H9 (cell line): ENCODE results near the gene UNC13C. TPM values are rescaled to one million over a fixed set of nuclear protein-coding genes. Genes with fewer than 3 reads are reported as not detected.

ENCODE experiments used
- DNase-seq: peaks from one replicate; pipeline ENCODE4 v3.0.0-alpha.2; 2017
- H2AFZ ChIP-seq: one replicate; pipeline ENCODE4 v1.6.1; 2013; ENCODE audit warnings: mild to moderate bottlenecking, low read length, control low read depth, moderate library complexity
- H2AK5ac ChIP-seq: 2 replicates; pipeline ENCODE4 v1.6.1; 2013; ENCODE audit warnings: low read length, control low read depth, mixed read lengths; ENCODE audit not compliant: insufficient read length
- H2BK120ac ChIP-seq: one replicate; pipeline ENCODE4 v1.6.1; 2013; ENCODE audit warnings: low read depth, mild to moderate bottlenecking, low read length, control low read depth, inconsistent platforms; ENCODE audit not compliant: poor library complexity, severe bottlenecking
- H2BK12ac ChIP-seq: 2 replicates; pipeline ENCODE4 v1.6.1; 2013; ENCODE audit warnings: low read length, control low read depth, mixed read lengths, low read depth; ENCODE audit not compliant: insufficient read length
- H2BK15ac ChIP-seq: 2 replicates; pipeline ENCODE4 v1.6.1; 2013; ENCODE audit warnings: low read depth, low read length, control low read depth
- H2BK20ac ChIP-seq: one replicate; pipeline ENCODE4 v1.6.1; 2013; ENCODE audit warnings: low read depth, mild to moderate bottlenecking, low read length, control low read depth, inconsistent platforms; ENCODE audit not compliant: poor library complexity, severe bottlenecking
- H2BK5ac ChIP-seq: 2 replicates; pipeline ENCODE4 v1.6.1; 2013; ENCODE audit warnings: low read length, control low read depth, mixed read lengths; ENCODE audit not compliant: insufficient read length
- H3K14ac ChIP-seq: 2 replicates; pipeline ENCODE4 v1.6.1; 2013; ENCODE audit warnings: low read length, control low read depth; ENCODE audit not compliant: insufficient read depth
- H3K18ac ChIP-seq: 2 replicates; pipeline ENCODE4 v1.6.1; 2013; ENCODE audit warnings: low read depth, mild to moderate bottlenecking, mixed read lengths, low read length, control low read depth; ENCODE audit not compliant: insufficient read length
- H3K23ac ChIP-seq: 2 replicates; pipeline ENCODE4 v1.6.1; 2013; ENCODE audit warnings: low read length, control low read depth, mixed read lengths, low read depth; ENCODE audit not compliant: insufficient read length
- H3K23me2 ChIP-seq: 2 replicates; pipeline ENCODE4 v1.6.1; 2013; ENCODE audit warnings: low read depth, mild to moderate bottlenecking, mixed read lengths, low read length, control low read depth; ENCODE audit not compliant: insufficient read length, poor library complexity, severe bottlenecking
- H3K27ac ChIP-seq: 2 replicates; pipeline ENCODE4 v1.5.1; 2013; ENCODE audit warnings: low read length, control low read depth, mixed read lengths, low read depth; ENCODE audit not compliant: insufficient read length
- H3K27me3 ChIP-seq: 2 replicates; pipeline ENCODE4 v1.6.1; 2013; ENCODE audit warnings: low read length, control low read depth, inconsistent platforms; ENCODE audit not compliant: insufficient read depth
- H3K4ac ChIP-seq: 2 replicates; pipeline ENCODE4 v1.6.1; 2013; ENCODE audit warnings: low read depth, mild to moderate bottlenecking, control low read depth, inconsistent platforms, low read length, moderate library complexity
- H3K4me1 ChIP-seq: 2 replicates; pipeline ENCODE4 v1.6.1; 2013; ENCODE audit warnings: low read length, control low read depth, inconsistent platforms; ENCODE audit not compliant: insufficient read depth
- H3K4me2 ChIP-seq: 2 replicates; pipeline ENCODE4 v1.6.1; 2013; ENCODE audit warnings: low read length, control low read depth, mixed read lengths; ENCODE audit not compliant: insufficient read length, insufficient read depth
- H3K56ac ChIP-seq: 2 replicates; pipeline ENCODE4 v1.6.1; 2013; ENCODE audit warnings: low read depth, mild to moderate bottlenecking, mixed read lengths, low read length, control low read depth; ENCODE audit not compliant: insufficient read length
- H3K79me1 ChIP-seq: 2 replicates; pipeline ENCODE4 v1.6.1; 2013; ENCODE audit warnings: low read depth, mild to moderate bottlenecking, moderate library complexity, low read length, control low read depth, inconsistent platforms; ENCODE audit not compliant: insufficient read depth, poor library complexity, severe bottlenecking
- H3K79me2 ChIP-seq: 2 replicates; pipeline ENCODE4 v1.6.1; 2013; ENCODE audit warnings: low read length, control low read depth, inconsistent platforms; ENCODE audit not compliant: insufficient read depth
- H3K9ac ChIP-seq: 2 replicates; pipeline ENCODE4 v1.6.1; 2013; ENCODE audit warnings: low read length, control low read depth, mixed read lengths; ENCODE audit not compliant: insufficient read length; ENCODE audit errors: extremely low read depth
- H3K9me3 ChIP-seq: one replicate; pipeline ENCODE4 v1.6.1; 2013; ENCODE audit warnings: low read depth, low read length, inconsistent platforms; ENCODE audit not compliant: control insufficient read depth
- H3T11ph ChIP-seq: one replicate; pipeline ENCODE4 v1.6.1; 2013; ENCODE audit warnings: mild to moderate bottlenecking, low read length, control low read depth, inconsistent platforms
- H4K20me1 ChIP-seq: one replicate; pipeline ENCODE4 v1.6.1; 2013; ENCODE audit not compliant: control insufficient read depth, insufficient read length, insufficient read depth
- H4K5ac ChIP-seq: 2 replicates; pipeline ENCODE4 v1.6.1; 2013; ENCODE audit warnings: low read depth, mild to moderate bottlenecking, mixed read lengths, low read length, control low read depth; ENCODE audit not compliant: insufficient read length
- H4K8ac ChIP-seq: replicated peaks from 2 replicates; pipeline ENCODE4 v1.6.1; 2013; ENCODE audit warnings: low read length, control low read depth, mixed read lengths, low read depth; ENCODE audit not compliant: insufficient read length
- H4K91ac ChIP-seq: 2 replicates; pipeline ENCODE4 v1.6.1; 2013; ENCODE audit warnings: low read depth, mild to moderate bottlenecking, moderate library complexity, mixed read lengths, low read length, control low read depth; ENCODE audit not compliant: insufficient read length
- H3K27ac Mint-ChIP-seq, 3 experiments: 2 replicates in 2 of 3; 3 replicates in 1 of 3; pipeline ENCODE4 v1.8.0; 2020 to 2021; ENCODE audit warnings: mixed read lengths in 3 of 3, mild to moderate bottlenecking in 1 of 3, moderate library complexity in 1 of 3
- H3K27me3 Mint-ChIP-seq: 2 replicates; pipeline ENCODE4 v1.8.0; 2021; ENCODE audit warnings: low read depth, mild to moderate bottlenecking, moderate library complexity, mixed read lengths
- H3K36me3 Mint-ChIP-seq, 3 experiments: 2 replicates in 2 of 3; 3 replicates in 1 of 3; pipeline ENCODE4 v1.8.0; 2020 to 2021; ENCODE audit warnings: low read depth in 3 of 3, mixed read lengths in 3 of 3; ENCODE audit not compliant: insufficient read depth in 1 of 3
- H3K4me1 Mint-ChIP-seq, 2 experiments: 2 replicates each; pipeline ENCODE4 v1.8.0; 2020; ENCODE audit warnings: mixed read lengths in 2 of 2
- H3K4me3 Mint-ChIP-seq, 2 experiments: 2 replicates in 1 of 2; 3 replicates in 1 of 2; pipeline ENCODE4 v1.8.0; 2020 to 2021; ENCODE audit warnings: mild to moderate bottlenecking in 2 of 2, mixed read lengths in 2 of 2, moderate library complexity in 1 of 2
- H3K9me3 Mint-ChIP-seq, 2 experiments: 2 replicates in 1 of 2; 3 replicates in 1 of 2; pipeline ENCODE4 v1.8.0; 2020; ENCODE audit warnings: mild to moderate bottlenecking in 2 of 2, mixed read lengths in 2 of 2, moderate library complexity in 1 of 2
- WGBS: extraction: QIAGEN DNeasy Blood & Tissue Kit; methylation state at CpG from one replicate; pipeline ENCODE4 v1.1.7; 2013; ENCODE audit warnings: missing lambda C conversion rate, low lambda C conversion rate, mixed read lengths; ENCODE audit not compliant: insufficient read length; ENCODE audit errors: extremely low coverage; 5-methylcytosine and 5-hydroxymethylcytosine counted together
- total RNA-seq: library from RNA; stranded (reverse); gene quantifications from 2 replicates; pipeline ENCODE4 v1.2.1, GENCODE V29; 2021
- TF ChIP-seq, protein P1 (sequence below): fragments of 200-600 bp; sonication (generic); conservative IDR thresholded peaks from 3 replicates; pipeline ENCODE4 v1.8.0; 2021; ENCODE audit warnings: antibody characterized with exemption, mild to moderate bottlenecking

Gene UNC13C
- total RNA-seq, 1 experiment from 2014 or later: 0.02 TPM

DNA sequence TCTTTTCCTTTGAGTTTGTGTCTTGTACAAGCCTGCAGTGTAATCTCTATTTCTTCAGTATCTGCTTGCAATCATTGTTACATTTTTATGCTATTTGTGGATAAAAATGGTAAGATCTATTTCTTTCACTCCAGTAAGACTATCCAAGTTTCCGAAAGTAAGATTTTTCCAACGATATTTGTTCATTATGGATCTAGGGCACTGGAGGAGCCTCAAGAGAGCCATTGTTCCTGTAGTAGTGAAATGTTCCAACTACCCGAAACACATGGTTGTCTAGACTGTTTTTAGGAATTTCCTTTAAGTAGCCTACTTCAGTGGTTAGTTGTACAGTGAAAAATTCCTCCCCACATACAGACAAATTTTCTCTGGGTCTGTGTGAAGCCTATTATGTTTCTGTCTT lies 621.1 kb downstream of the UNC13C start:
- Histone ChIP-seq H3K23me2 (no peaks in the 10 kb centered on the region), H3K14ac (no peak overlapping the region), H3K9ac (no peak overlapping the region), H3T11ph (no peak overlapping the region), H3K27me3 (no peaks in the 10 kb centered on the region), H4K20me1 (no peaks in the 10 kb centered on the region), H3K56ac (no peak overlapping the region), H3K27ac (no peak overlapping the region), H2BK5ac (no peak overlapping the region), H3K79me1 (no peaks in the 10 kb centered on the region), H3K23ac (no peak overlapping the region), H3K18ac (no peak overlapping the region), H4K91ac (no peak overlapping the region), H3K9me3 (no peaks in the 10 kb centered on the region), H2BK20ac (no peak overlapping the region), H3K4me2 (no peak overlapping the region), H3K4me1 (no peaks in the 10 kb centered on the region), H2BK12ac (no peak overlapping the region), H2AFZ (no peak overlapping the region), H4K8ac (no peak overlapping the region), H2BK15ac (no peak overlapping the region), H2AK5ac (no peak overlapping the region), H2BK120ac (no peak overlapping the region), H3K4ac (no peak overlapping the region), H3K79me2 (no peaks in the 10 kb centered on the region), H4K5ac (no peak overlapping the region)
- H3K4me3 Mint-ChIP-seq: no peak overlapping the region
- peaks cover 3 to 6% of the 10 kb centered on the region in 2 experiments; a peak in 4 of 5 replicates for H3K9me3 Mint-ChIP-seq
- H3K27me3 Mint-ChIP-seq: peaks cover 5% of the 10 kb centered on the region
- no CpG with 5 or more reads among the region's 3 CpGs for WGBS
- no peak for DNase-seq
- H3K4me1 Mint-ChIP-seq: peaks cover 14 to 16% of the 10 kb centered on the region in 2 experiments
- H3K36me3 Mint-ChIP-seq: peaks cover 0 to 5% (median 4%) of the 10 kb centered on the region in 3 experiments; a peak in 5 of 7 replicates
- no peak overlapping the region for H3K27ac Mint-ChIP-seq
- TF ChIP-seq, protein P1, sequence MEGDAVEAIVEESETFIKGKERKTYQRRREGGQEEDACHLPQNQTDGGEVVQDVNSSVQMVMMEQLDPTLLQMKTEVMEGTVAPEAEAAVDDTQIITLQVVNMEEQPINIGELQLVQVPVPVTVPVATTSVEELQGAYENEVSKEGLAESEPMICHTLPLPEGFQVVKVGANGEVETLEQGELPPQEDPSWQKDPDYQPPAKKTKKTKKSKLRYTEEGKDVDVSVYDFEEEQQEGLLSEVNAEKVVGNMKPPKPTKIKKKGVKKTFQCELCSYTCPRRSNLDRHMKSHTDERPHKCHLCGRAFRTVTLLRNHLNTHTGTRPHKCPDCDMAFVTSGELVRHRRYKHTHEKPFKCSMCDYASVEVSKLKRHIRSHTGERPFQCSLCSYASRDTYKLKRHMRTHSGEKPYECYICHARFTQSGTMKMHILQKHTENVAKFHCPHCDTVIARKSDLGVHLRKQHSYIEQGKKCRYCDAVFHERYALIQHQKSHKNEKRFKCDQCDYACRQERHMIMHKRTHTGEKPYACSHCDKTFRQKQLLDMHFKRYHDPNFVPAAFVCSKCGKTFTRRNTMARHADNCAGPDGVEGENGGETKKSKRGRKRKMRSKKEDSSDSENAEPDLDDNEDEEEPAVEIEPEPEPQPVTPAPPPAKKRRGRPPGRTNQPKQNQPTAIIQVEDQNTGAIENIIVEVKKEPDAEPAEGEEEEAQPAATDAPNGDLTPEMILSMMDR: no peak
